CD4-positive, alpha-beta T cell treated with Interleukin-17A for 4 hours (primary cell): ENCODE results near the gene GABBR2.
"Not testable (repeated sequence)": the region's sequence is repeated elsewhere in the genome, so short reads cannot be mapped to it uniquely, and the experiment has no call there.

Experiments used
- DNase-seq: peaks from one replicate; pipeline ENCODE4 v3.0.0-alpha.2; 2020; ENCODE audit warnings: mixed read lengths

Gene GABBR2

DNA sequence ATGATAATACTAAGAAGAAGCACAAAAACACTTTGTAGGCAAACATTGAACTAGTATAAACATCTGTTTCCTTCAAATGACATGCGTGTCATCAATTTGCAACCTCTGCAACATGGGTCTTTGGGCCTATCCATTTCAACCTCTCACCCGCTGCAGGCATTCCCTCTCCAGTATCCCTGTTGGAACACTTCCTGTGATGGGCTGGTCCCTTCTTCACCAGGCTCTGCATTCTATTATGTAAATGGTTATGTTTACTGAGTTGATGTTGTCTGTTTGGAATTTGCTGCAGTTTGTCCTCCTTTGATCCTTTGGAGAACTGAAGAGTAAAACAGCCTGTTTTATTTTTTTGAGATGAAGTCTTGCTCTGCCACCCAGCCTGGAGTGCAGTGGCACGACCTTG is 436.7 kb downstream of the GABBR2 start:
- DNase-seq, result no peak

DNA sequence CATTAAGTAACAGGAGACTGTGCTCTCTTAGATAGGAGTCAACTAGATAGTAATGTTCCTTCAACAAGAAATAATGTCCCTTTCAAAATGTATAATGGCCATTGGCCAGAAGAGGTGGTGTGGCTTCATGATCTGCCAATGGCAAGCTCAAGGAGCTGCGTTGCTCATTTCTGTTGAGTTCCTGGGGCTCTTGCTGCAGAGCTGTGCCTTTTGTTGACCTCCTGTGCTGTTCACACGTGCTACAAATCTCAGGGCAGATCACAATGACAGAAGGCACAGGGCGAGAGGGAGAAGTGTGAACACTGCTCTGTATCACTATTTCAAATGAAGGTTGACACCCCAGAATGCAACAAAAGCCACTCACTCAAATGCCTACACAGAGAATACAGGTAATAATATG is 437.3 kb downstream of the GABBR2 start:
- DNase-seq, result no peak

DNA sequence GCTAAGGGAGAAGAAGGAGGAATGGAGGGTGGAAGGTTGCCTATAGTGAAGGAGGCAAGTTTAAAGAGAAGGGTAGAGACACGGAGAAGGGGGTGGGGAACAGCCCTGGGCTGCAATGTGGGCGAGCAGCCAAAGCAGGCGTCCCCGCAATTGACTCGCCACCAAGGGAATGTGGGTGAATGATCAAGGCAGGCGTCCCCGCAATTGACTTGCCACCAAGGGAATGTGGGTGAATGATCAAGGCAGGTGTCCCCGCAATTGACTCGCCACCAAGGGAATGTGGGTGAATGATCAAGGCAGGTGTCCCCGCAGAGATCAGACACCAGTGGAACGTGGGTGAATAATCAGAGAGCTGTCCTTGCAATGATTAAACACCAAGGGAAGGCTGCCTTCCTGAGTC is 438.5 kb downstream of the GABBR2 start:
- DNase-seq, result not testable (repeated sequence)

DNA sequence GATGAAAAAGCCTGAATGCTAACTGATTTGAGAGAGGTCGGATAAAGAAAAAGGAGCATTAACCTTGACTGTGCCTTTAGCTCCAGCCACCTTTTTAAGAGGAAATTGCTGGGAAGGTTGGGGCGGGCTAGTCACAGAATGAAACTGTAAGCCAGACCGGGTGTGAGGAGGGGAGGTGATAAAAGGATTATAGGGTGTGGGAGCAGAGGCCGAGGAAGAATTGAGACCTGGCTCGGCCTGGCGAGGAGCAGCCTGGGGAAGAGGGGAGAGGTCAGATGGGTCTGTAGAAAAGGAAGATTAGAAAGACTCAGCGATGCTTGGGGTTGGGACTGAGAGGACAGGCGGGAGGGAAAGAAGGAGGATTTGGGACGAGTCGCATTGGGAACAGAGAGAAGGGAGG is 439.1 kb downstream of the GABBR2 start:
- DNase-seq, result not testable (repeated sequence)

DNA sequence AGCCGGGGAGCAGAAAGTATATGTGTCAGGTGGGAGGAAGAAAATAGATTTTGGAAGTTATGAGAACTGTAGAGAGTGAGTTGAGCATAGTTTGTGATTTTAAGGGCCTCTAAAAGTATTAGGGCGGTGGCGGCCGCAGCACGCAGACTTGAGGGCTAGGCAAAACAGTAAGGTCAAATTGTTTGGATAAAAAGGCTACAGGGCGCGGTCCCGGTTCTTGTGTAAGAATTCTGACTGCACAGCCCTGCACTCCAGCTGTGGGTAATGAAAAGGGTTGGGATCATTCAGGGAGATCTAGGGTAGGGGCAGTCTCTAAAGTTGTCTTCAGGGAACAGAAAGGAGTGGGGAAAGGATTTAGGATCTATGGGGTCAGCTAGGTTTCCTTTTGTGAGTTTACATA is 441.2 kb downstream of the GABBR2 start:
- not testable (repeated sequence) for DNase-seq

DNA sequence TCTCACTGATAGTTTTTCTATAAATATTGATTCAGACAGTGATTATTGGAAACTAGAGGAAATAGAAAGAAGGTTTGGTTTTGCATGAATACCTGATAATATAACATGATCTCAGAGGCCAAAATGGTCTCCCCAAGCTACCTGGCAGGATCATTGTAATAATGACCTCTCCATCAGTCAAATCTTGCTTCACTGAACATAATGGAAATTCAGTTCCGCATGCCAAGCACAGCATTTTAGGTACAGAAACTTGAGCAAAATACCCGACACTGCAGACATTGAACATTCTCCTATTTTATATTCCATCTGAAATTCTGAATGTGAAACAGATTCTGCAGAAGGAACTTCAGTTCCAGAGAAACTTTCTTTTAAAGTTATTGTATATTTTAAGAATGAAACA is 444.2 kb downstream of the GABBR2 start:
- DNase-seq, result no peak

DNA sequence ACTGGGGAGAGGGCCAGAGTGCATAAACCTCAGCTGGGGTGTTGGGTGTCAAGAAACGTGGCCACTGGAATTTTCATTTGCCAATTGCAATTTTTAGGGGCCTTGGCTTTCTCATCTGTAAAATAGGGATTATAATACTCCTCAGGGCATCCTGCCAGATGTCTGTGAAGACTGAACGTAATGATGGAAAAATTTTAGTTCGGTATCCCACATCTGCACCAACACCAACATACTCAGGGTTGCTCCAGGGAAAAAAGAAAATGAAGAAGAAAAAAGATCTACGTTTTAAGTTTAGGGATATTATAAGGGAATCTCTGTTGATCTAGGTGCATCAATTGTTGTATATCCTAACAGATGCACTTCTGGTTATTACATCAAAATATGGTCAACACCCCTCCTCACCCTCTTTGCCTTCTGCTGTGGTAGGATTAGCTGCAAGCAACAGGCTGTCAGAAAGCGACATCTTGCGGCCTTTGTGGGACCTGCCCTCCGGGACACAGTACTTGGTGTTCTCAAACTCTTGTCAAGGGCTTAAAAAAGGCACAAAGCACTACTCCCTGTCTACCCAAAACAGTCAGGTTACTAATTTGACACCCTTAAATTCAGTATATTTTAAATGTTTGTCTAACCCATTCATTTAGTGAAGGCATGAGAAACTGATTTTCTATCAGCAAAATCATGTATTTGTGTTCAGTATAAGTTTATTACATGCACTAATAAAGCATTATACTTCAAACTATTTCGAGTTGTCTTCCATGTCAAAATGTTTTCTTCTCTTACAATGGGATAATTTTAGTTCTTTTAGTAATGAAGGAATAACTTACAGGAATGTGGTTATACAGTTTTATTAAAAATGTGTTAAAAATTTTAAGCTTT is 445.0 kb downstream of the GABBR2 start:
- peak; percentile 87 for DNase-seq

DNA sequence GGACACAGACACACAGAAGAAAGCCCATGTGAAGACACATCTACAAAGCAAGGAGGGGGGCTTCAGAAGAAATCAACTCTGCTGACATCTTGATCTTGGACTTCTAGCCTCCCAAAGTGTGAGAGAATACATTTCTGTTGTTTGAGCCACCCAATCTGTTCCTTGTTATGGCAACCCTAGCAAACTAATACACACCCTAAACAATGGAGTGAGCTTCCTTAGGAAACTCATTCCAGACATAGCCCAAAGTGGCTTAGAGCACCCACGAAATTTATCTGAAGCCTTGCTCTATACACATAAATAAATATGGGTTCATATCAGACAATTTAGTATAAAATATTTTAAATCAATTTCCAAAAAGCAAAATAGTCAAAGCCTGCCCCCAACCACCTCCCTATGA is 445.7 kb downstream of the GABBR2 start:
- DNase-seq, result no peak

DNA sequence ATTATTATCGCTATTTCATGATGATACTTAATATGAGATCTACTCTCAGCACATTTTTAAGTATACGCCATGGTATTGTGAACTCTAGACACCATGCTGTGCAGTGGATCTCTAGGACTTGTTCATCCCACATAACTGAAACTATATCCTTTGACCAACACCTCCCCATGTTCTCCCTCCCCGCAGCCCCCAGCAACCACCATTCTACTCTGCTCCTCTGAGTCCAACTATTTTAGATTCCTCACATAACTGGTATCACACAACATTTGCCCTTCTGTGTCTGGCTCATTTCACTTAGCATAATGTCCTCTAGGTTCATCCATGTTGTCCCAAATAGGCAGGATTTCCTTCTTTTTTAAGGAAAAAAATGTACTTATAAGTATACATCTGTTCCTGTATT is 446.7 kb downstream of the GABBR2 start:
- no peak for DNase-seq

DNA sequence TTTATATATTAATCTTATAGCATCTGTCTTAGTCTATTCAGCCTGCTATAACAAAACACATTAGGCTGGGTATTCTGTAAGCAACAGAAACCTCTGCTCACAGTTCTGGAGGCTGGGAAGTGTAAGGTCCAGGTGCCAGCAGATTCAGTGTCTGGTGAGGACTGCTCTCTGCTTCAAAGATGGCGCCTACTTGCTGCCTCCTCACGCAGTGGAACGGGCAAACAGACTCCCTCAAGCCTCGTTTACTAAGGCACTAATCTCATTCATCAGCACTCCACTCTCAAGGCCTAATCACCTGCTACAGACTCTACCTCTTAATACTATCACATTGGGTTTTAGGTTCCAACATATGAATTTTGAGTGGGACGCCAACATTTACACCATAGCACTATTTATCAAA is 448.1 kb downstream of the GABBR2 start:
- DNase-seq, result no peak

DNA sequence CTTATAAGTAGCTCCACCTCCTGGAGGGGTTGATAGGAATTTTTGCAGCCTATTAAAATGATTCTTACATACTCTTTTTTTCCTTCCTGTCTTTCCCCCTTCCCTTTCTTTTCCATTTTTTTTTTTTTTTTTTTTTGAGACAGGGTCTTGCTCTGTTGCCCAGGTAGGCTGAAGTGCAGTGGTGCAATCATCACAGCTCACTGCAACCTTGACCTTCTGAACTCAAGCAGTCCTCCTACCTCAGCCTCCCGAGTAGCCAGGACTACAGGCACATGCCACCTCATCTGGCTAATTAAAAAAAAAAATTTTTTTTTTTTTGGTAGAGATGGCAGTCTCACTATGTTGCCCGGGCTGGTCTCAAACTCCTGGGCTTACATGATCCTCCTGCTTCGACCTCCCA is 448.9 kb downstream of the GABBR2 start:
- DNase-seq, result no peak

DNA sequence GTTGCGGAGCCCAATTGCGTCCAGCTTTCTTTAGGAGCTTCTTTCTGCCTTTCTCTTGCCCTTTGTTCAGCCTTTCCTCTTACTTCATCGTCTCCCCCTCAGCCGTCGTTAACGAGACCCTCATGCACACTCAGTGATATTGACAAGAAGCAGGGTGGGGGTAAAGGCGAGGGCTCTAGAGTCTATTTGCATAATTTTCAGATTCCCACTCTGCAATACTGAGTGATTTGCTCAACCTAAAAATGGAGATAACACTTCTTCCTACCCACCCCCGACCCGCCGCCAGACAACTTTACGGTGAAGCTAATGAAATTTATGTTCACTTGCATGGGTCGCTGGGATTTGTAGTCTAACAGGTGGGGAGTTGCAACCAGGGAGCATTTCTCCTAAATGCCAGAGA is 452.0 kb downstream of the GABBR2 start:
- peak; percentile 58 for DNase-seq

DNA sequence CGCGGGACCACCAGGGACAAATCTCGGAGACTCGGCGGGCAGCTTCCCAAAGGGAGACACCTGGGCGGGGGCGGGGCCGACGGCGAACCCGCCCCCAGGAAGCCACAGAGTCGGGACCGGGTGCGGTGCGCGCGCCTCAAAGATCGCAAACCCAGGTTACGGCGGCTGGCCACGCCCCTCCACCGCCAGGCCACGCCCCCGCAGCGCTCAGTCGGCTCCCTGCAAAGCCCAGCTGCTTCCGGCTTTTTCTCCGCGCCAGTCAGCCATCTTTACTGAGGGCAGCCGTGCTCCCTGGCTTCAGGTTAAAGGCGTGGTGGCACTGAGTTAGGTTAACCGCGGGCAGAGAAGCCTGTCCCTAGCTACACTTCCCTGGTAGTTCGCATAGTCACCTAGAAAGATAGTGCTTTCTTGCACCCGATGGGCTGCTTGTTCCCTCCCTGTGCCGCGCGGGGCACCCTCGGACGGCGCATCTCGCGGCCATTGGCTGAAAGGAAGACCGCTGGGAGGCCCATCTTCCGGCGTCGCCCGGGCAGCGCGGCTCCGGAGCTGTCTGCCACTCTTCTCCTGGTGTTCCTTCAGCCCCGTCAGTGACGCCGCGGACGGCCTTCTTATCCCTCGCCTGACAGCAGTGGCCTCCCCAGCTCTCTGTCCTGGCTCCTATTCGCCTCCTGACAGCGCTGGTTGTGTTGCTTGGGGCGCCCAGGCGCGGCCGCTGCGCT is 453.0 kb downstream of the GABBR2 start, which contains the start of gene TBC1D2:
Gene TBC1D2 (minus strand): TSS at position 72 of the 719 bp plus-strand sequence. CDS start 108 bp downstream, outside the sequence.
- peak; percentile 99 for DNase-seq

DNA sequence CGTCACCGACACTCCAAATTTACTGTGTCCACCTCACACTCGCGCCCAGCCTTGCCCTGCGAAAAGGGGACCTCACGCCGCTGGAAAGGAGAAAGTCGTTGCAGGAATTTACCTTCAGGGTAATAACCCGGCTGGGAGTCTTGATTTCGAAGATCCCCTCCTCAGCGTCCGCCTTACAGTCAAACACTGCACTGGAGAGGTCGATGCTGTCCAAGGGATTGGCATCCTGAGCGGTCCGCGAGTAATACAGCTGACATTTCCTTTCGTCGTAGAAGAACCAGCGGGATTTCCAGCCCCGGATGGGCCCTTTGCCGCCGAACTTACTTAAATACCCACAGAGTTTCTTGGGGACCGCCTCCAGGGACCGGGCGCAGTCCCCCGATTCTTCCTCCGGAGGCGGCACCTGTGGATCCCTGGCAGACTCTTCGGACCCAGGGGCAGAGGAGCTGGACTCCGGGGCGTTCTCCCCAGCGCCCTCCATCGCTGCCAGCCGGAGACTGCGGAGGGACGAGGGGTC is 453.6 kb downstream of the GABBR2 start:
- no peak for DNase-seq

DNA sequence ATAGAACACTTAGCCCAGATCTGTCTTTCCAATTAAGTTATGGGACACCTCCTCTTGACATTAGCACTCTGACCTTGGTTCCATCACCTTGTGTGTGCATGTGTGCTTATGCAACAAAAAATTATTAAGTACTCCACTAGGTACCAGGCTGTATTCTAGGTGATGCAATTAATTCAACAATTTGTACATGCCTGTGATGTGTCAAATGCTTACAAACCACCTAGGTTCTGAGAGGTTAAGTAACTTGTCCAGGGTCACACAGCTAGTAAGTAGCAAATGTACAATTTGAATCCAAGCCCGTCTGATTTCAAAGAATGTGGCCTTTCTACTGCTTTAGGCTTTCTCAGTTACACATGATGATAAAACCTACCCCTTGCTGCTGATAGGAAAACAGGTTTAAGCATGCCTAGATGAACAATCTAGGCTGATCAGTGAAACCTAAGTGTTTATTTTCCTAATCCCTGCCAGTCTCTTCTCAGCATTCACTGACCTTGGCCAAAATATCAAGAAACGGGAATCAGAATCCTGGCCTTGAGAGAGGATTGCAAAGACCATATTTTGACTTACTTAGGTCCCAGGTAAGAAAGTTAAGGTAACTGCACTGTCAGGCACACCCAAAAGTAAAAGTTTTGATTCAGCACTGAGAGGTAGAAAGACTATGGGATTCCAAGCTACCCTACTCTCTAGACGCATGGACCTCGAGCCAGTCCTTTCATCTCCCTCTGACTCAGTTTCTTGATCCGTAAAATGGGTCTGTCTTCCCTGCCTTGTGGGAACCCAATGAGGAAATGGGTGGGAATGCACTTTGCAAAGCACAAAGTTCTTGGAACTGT is 454.3 kb downstream of the GABBR2 start:
- DNase-seq, result no peak

DNA sequence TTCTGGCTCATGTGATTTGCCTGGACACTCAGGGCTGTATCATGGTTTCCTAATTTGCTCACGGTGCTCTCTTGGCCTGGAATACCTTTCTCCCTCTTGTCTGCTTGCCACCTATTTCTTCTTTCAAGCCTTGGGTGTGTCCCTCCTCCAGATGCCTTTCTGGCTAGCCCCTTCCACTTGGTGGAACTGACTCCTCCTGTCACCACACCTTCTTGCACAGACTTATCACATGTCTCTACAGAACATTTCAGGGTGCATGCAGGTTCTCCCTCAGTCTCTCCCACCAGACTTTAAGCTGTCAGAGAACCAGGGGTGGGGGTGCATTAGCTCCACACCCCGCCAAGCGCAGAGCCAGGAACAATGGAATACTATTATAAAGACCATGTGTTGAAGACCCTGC is 455.2 kb downstream of the GABBR2 start:
- no peak for DNase-seq

DNA sequence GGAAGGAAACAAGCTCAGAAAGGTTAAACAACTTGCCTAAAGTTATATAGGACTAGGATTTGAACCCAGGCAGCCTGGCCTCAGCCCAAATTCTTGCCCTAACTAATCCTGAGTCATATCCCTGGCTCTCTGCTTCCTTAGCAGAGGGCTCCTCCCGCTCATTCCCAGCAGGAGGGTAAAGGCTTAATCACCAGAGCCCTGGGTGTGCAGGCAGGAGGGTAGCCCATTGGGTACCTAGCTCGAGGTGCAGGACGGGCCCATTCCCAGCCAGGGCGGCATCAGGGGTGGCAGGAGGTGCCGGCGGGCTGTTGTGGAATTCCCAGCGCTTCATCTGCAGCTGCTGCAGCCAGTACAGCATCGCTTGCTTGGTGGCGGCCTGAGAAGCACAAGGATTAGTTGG is 457.2 kb downstream of the GABBR2 start:
- DNase-seq, result no peak

DNA sequence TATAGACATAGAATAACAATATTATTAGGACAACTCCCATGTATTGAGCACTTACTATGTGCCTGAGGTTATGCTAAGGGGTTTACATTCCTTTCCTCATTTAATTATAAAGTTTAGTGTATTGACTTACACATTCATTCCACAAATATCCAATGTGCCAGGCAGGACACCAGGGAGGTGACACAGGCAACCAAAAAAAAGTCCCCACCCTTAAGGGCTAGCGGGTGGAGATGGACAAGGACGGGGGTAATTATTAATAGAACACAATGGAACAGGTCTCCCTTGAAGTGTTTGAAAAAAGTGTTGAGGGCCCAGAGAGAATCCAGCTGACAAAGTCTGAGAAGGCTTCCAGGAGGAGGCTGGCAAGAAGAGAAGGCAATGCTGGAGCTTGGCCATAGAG is 459.0 kb downstream of the GABBR2 start:
- DNase-seq, result no peak

DNA sequence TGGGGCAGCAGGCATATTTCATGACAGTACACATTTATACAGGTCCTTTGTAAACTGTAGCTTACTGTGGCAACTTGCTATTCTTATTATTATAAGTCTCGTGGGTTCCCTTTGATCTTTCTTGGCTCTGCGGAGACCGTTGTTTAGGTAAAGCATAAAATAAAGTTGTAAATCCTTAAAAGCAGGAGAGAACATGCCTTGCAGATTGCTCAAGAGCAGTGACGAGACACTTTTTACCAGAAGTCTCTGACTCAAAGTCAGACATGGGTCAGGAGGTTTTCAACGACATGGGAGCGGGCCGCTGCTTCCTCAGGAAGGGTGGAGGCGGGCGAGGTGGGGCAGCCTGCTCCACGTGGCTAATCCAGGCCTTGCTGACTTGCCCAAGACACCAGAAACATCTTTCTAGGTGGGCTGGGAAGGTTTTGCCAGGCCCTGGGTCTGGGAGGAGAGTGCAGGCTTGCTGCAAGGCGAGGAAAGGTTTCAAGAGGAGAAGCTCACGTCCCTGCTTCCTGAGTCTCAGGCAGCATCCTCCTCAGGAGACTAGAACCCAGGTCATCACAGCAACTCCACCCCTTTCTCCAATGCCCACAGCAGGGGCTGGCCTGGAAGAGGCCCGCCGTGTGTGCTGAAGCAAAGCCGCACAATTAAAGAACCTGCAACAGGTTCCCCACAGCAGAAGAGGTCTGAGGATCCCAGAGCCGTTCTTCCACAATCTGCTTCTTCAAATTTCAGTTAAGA is 459.8 kb downstream of the GABBR2 start:
- peak; percentile 24 for DNase-seq

DNA sequence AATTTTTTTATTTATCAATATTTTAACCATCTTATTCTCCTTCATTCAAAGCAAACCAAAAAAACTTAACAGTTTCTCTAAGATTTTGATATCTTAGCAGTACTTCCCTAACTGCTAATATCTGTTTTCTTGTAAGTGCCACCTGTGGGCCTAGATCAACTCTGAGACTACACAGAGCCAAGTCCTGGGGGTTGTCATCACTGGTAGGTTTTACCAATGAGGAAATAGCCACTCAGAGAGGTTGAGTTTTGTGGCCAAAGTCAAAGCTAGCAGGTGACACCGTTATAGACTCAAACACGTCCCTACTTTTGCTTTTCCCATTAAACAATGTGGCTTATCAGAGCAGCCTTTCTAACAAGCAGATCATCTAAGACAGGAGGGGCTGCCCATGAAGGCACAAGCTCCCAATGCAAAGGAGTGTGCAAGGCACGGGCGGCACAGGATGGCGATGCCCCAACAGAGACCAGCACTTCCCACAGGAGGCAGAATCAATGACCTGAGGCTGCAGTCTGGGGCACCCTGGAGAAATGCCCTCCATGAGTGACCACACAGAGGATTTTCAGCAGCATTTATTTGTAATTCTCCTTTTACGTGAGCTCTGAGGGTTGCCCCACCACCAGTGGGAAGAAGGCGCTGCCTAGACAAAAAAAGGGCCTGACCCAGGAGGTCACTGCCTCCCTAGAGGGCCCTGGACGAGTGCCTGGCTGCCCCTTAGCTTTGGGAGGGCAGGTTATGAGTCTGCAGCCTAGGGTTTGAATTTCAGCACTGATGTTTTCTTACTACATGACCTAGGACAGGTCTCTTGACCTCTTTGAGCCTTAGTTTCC is 460.7 kb downstream of the GABBR2 start:
- no peak for DNase-seq

DNA sequence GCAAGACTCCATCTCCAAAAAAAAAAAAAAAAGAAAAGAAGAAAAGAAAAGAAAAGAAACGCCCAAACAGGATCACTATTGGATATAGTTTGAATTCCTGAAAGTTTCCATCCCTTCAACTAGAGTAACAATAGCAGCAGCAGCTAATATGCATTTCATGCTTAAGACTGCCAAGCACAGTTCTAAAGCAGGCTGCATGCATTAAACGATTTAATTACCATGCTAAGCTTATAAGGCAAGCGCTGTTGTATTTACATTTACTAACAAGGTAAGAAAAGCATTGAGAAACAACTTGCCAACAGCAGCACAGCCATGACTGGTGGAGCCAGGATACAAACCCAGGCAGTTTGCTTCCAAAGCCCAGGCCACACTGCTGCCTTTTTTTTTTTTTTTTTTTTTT is 466.3 kb downstream of the GABBR2 start:
- no peak for DNase-seq
